ENCODE results near the gene MCC. TPM values are rescaled to one million over a fixed set of nuclear protein-coding genes. Genes with fewer than 3 reads are reported as not detected.

The MCC gene
- total RNA-seq, 3 donors from 2014 or later (not counting 1 experiment from before 2014, with no cell fraction given), result 0.68 to 1.8 (median 1.4) TPM

- H3K4me3 Mint-ChIP-seq, result peak overlapping the region; percentile 98
- no peak overlapping the region for H3K27ac ChIP-seq (ENCODE audit: low read length)
- H3K27me3 Mint-ChIP-seq (ENCODE audit: low read depth in 2 of 2), result no peaks in the 10 kb centered on the region
- intact Hi-C loops (cut with micrococcal nuclease), result no loop called here
- DNase-seq, result no peak
- H3K9me3 Mint-ChIP-seq, result no peaks in the 10 kb centered on the region
- peaks cover 41 to 43% of the 10 kb centered on the region in 2 donors for H3K4me1 Mint-ChIP-seq
- ATAC-seq, result no peak
- H3K36me3 Mint-ChIP-seq, result no peaks in the 10 kb centered on the region
- H3K4me3 ChIP-seq (ENCODE audit: low read length), result no peak overlapping the region
- H3K27ac Mint-ChIP-seq, result peak overlapping the region; percentile 87 to 94
- WGBS (ENCODE audit: insufficient coverage), result 100% methylated on average over 1 of the region's 1 CpG
- peaks cover 12% of the 10 kb centered on the region for H3K4me1 ChIP-seq (ENCODE audit: control insufficient read depth, insufficient read depth, low read length)
- H3K36me3 ChIP-seq (ENCODE audit: control insufficient read depth, insufficient read depth, low read length), result no peaks in the 10 kb centered on the region
- TF ChIP-seq, protein P1, sequence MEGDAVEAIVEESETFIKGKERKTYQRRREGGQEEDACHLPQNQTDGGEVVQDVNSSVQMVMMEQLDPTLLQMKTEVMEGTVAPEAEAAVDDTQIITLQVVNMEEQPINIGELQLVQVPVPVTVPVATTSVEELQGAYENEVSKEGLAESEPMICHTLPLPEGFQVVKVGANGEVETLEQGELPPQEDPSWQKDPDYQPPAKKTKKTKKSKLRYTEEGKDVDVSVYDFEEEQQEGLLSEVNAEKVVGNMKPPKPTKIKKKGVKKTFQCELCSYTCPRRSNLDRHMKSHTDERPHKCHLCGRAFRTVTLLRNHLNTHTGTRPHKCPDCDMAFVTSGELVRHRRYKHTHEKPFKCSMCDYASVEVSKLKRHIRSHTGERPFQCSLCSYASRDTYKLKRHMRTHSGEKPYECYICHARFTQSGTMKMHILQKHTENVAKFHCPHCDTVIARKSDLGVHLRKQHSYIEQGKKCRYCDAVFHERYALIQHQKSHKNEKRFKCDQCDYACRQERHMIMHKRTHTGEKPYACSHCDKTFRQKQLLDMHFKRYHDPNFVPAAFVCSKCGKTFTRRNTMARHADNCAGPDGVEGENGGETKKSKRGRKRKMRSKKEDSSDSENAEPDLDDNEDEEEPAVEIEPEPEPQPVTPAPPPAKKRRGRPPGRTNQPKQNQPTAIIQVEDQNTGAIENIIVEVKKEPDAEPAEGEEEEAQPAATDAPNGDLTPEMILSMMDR (IDR thresholded peaks at IDR 0.05), result no peak
- H3K9me3 ChIP-seq (ENCODE audit: control insufficient read depth, insufficient read depth, low read length), result no peaks in the 10 kb centered on the region
- no peaks in the 10 kb centered on the region for H3K27me3 ChIP-seq (ENCODE audit: control insufficient read depth, insufficient read depth, low read length)
Observed at GRCh38 chr5:112974901-112975300, 513.4 kb downstream of the MCC start.

DNA sequence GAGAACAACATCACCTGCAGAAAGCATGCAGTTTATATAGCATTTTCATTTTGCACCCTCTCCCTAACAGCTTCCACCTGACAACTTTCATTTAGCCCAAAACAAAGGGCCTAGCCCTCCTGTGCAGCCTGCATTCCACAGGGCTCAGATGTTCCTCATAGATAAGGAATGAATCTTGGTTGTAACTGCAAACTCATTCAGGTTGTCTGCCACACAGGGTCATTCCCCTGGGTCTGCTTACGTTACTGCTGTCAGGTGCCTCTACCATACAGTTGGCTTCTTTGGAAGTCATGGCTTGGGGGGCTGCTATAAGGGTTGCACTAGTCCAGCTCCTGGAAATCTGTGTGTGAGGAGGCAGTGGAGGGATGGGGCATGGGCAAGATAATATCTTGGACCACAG, 514.3 kb downstream of the MCC start:
- intact Hi-C loops (cut with micrococcal nuclease), result no loop called here
- no peaks in the 10 kb centered on the region for H3K9me3 ChIP-seq (ENCODE audit: control insufficient read depth, insufficient read depth, low read length)
- Mint-ChIP-seq H3K9me3 (no peaks in the 10 kb centered on the region), H3K36me3 (no peaks in the 10 kb centered on the region), H3K27me3 (ENCODE audit: low read depth in 2 of 2) (no peaks in the 10 kb centered on the region), H3K27ac (no peak overlapping the region), H3K4me1 (peaks cover 31 to 33% of the 10 kb centered on the region in 2 donors), H3K4me3 (no peak overlapping the region)
- H3K4me1 ChIP-seq (ENCODE audit: control insufficient read depth, insufficient read depth, low read length), result peaks cover 12% of the 10 kb centered on the region
- no peaks in the 10 kb centered on the region for H3K27me3 ChIP-seq (ENCODE audit: control insufficient read depth, insufficient read depth, low read length)
- DNase-seq, result no peak
- no peak overlapping the region for H3K27ac ChIP-seq (ENCODE audit: low read length)
- 77% methylated on average over 1 of the region's 1 CpG for WGBS (ENCODE audit: insufficient coverage)
- TF ChIP-seq, protein P1 (IDR thresholded peaks at IDR 0.05), result no peak
- H3K4me3 ChIP-seq (ENCODE audit: low read length), result no peak overlapping the region
- no peak for ATAC-seq
- H3K36me3 ChIP-seq (ENCODE audit: control insufficient read depth, insufficient read depth, low read length), result no peaks in the 10 kb centered on the region

- Mint-ChIP-seq H3K4me3 (no peak overlapping the region), H3K9me3 (no peaks in the 10 kb centered on the region), H3K27ac (no peak overlapping the region), H3K4me1 (peaks cover 23 to 24% of the 10 kb centered on the region in 2 donors), H3K36me3 (no peaks in the 10 kb centered on the region), H3K27me3 (ENCODE audit: low read depth in 2 of 2) (no peaks in the 10 kb centered on the region)
- Histone ChIP-seq H3K9me3 (ENCODE audit: control insufficient read depth, insufficient read depth, low read length) (no peaks in the 10 kb centered on the region), H3K4me3 (ENCODE audit: low read length) (no peak overlapping the region), H3K4me1 (ENCODE audit: control insufficient read depth, insufficient read depth, low read length) (peaks cover 10% of the 10 kb centered on the region), H3K27ac (ENCODE audit: low read length) (no peak overlapping the region), H3K36me3 (ENCODE audit: control insufficient read depth, insufficient read depth, low read length) (no peaks in the 10 kb centered on the region), H3K27me3 (ENCODE audit: control insufficient read depth, insufficient read depth, low read length) (no peaks in the 10 kb centered on the region)
- TF ChIP-seq, protein P1 (IDR thresholded peaks at IDR 0.05), result no peak
- 83% methylated on average over 1 of the region's 1 CpG for WGBS (ENCODE audit: insufficient coverage)
- DNase-seq (no peak), ATAC-seq (no peak)
- intact Hi-C loops (cut with micrococcal nuclease), result no loop called here
Observed at GRCh38 chr5:112973036-112973435, 515.2 kb downstream of the MCC start.

Other genes with a start within 250 kb of the MCC start
- not detected for gene TSSK1B, start 53.5 kb downstream of the MCC start, total RNA-seq
- 10 to 100 TPM; 37.7 to 38.8 (median 38.0) TPM for gene YTHDC2, start 25.2 kb upstream of the MCC start, total RNA-seq

Data from natural killer cell (primary cell).